Stimulated activated CD4-positive, alpha-beta T cell treated with anti-CD3 and anti-CD28 coated beads, Interleukin-2, amount 100 ng/mL, for 4 hours (primary cell): ENCODE data around the gene HOXB3.

Experiments
- DNase-seq: peaks from one replicate; pipeline ENCODE4 v3.0.0-alpha.2; 2020; ENCODE audit warnings: low read depth

HOXB3 gene

GRCh38 chr17:48500435-48501426, 89.3 kb downstream of the HOXB3 start:
- DNase-seq, result no peak

- DNase-seq, result no peak
Observed at GRCh38 chr17:48499735-48500434, 90.2 kb downstream of the HOXB3 start.

GRCh38 chr17:48499248-48499647, 90.8 kb downstream of the HOXB3 start:
- no peak for DNase-seq
